ENCODE data around the gene TAS2R39. TPM values are rescaled to one million over a fixed set of nuclear protein-coding genes. Genes with fewer than 3 reads are reported as not detected.

The TAS2R39 gene
- polyA plus RNA-seq, 1 donor from 2014 or later = not detected

Small RNAs within 50 kb of the gene (small RNA-seq; reads per million reads assigned to genes)
- gene AC073342.3 = 0 reads per million in 3 experiments

Other genes starting within 250 kb of the TAS2R39 start
- gene TRPV5, start 249.7 kb upstream of the TAS2R39 start, polyA plus RNA-seq = 0.52 TPM in 1 of 2 replicates, not detected in the other
- gene LLCFC1, start 243.9 kb upstream of the TAS2R39 start, polyA plus RNA-seq = not detected in 2 replicates
- gene KEL, start 221.1 kb upstream of the TAS2R39 start, polyA plus RNA-seq = 0.96 and 2.2 TPM in 2 replicates
- gene OR9A2, start 156.3 kb upstream of the TAS2R39 start, polyA plus RNA-seq = not detected in 2 replicates
- gene OR6V1, start 131.1 kb upstream of the TAS2R39 start, polyA plus RNA-seq = not detected in 2 replicates
- gene PIP, start 51.3 kb upstream of the TAS2R39 start, polyA plus RNA-seq = not detected in 2 replicates
- not detected in 2 replicates for gene TAS2R40, start 38.6 kb downstream of the TAS2R39 start, polyA plus RNA-seq
- gene GSTK1, start 80.0 kb downstream of the TAS2R39 start, polyA plus RNA-seq = 12.8 and 16.5 TPM in 2 replicates
- not detected in 2 replicates for gene TMEM139, start 101.5 kb downstream of the TAS2R39 start, polyA plus RNA-seq
- 9.0 and 15.8 TPM in 2 replicates for gene CASP2, start 104.9 kb downstream of the TAS2R39 start, polyA plus RNA-seq
- 0.20 TPM in 1 of 2 replicates, not detected in the other for gene CLCN1, start 132.7 kb downstream of the TAS2R39 start, polyA plus RNA-seq
- gene FAM131B, start 179.3 kb downstream of the TAS2R39 start, polyA plus RNA-seq = 45.9 and 58.5 TPM in 2 replicates
- gene ZYX, start 197.9 kb downstream of the TAS2R39 start, polyA plus RNA-seq = 10.0 and 15.8 TPM in 2 replicates
- not detected in 2 replicates for gene EPHA1, start 225.4 kb downstream of the TAS2R39 start, polyA plus RNA-seq